ENCODE data around the gene LRRC63. TPM values are rescaled to one million over a fixed set of nuclear protein-coding genes. Genes with fewer than 3 reads are reported as not detected.

Gene LRRC63
- polyA plus RNA-seq, 3 donors from 2014 or later, result 0.10 to 1.1 (median 0.12) TPM

DNA sequence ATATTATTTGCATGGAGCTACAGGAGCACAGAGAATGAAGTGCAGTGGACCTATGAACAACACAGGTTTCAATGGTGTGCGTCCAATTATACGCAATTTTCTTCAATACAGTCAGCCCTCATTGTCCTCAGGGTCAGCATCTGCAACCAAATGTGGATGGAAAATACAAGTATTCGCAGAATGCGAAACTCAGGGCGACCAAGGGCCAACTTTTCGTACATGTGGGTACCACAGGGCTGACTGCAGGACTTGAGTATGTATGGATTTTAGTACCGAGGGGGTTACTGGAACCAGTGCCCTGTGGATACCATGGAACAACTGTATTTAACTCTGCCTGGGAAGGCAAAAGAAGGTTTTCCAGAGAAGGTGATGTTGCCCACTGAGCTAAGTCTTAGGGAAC is 40.0 kb upstream of the LRRC63 start:
- Mint-ChIP-seq H3K4me3 (peak overlapping the region; percentile 72 to 99 (median 92)), H3K27me3 (ENCODE audit: low read depth in 3 of 3) (peaks cover 0 to 4% (median 2%) of the 10 kb centered on the region in 3 donors), H3K36me3 (peaks cover 0 to 15% (median 5%) of the 10 kb centered on the region in 3 donors), H3K9me3 (no peaks in the 10 kb centered on the region), H3K4me1 (peaks cover 98 to 100% of the 10 kb centered on the region in 2 donors), H3K27ac (peak overlapping the region; percentile 92 to 97 (median 94))
- no peak for DNase-seq

DNA sequence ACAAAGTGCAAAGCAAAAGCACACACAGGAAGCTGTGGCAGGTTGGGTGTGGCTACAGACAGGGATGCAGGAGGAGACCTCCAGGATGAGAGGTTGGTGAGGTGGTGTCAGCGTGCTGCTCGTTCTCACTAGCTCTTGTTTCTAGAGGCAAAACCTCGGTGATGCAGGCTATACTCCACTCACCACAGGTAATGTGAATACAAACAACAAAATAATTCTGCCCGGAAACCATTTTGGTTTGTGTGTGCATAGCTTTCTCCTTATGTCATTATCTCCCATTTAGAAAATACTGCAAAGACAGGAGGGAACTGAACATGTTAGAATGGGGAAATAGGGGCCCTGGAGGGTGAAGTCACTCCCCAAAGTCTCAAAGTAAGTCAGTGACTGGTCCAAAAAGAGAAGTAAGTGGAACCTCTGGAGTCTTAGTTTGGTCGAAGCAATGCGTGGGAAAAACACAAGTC is 39.2 kb upstream of the LRRC63 start:
- Mint-ChIP-seq H3K4me3 (peak overlapping the region; percentile 72 to 99 (median 92)), H3K36me3 (peaks cover 0 to 16% (median 5%) of the 10 kb centered on the region in 3 donors), H3K4me1 (peaks cover 98 to 100% of the 10 kb centered on the region in 2 donors), H3K27ac (peak overlapping the region; percentile 92 to 97 (median 94)), H3K9me3 (no peaks in the 10 kb centered on the region), H3K27me3 (ENCODE audit: low read depth in 3 of 3) (peaks cover 0 to 6% (median 3%) of the 10 kb centered on the region in 3 donors)
- DNase-seq, result peak; percentile 52 to 64 (median 62)

DNA sequence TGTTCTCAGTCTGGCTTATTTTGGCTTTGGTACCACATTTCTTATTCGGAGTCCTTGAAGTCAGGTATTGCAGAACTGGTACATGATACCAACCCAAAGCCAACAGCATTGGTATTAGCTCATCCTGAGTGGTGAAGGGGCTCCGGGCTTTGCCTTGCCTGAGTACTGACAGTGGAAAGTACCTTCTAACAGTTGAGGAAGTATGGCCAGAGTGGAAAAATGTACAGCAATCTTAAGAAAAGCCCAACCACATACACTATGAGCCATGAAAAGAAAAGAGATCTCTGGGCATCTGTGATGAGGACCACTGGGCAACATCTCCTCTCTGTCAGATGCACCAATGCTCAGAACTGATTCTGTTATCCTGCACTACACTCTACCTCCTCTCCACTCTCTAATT is 38.1 kb upstream of the LRRC63 start:
- H3K27me3 Mint-ChIP-seq (ENCODE audit: low read depth in 3 of 3), result peaks cover 0 to 6% (median 6%) of the 10 kb centered on the region in 3 donors
- H3K4me1 Mint-ChIP-seq, result peaks cover 98 to 100% of the 10 kb centered on the region in 2 donors
- peaks cover 5 to 24% (median 9%) of the 10 kb centered on the region in 3 donors for H3K36me3 Mint-ChIP-seq
- no peaks in the 10 kb centered on the region for H3K9me3 Mint-ChIP-seq
- DNase-seq, result no peak
- peak overlapping the region; percentile 72 to 99 (median 92) for H3K4me3 Mint-ChIP-seq
- H3K27ac Mint-ChIP-seq, result peak overlapping the region; percentile 92 to 97 (median 94)

DNA sequence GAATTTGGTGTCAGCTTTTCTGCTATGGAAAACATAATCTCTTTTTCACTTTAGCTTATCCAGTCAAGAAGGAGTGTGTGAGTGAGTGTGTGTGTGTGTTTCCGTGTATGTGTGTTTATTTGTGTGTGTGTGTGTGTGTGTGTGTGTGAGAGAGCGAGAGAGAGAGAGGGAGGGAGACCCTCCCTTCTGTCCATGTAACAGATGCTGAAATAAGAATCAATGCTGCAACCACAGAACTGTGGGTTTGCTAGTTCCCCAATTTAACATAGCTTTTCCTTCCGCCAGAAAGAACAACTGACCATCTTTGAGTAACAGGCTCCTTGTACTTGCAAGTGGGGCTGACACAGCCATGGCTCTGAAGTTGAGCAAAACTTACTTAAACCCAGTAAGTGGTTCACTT is 35.0 kb upstream of the LRRC63 start:
- peaks cover 83 to 88% of the 10 kb centered on the region in 2 donors for H3K4me1 Mint-ChIP-seq
- peaks cover 6 to 21% (median 14%) of the 10 kb centered on the region in 3 donors for H3K27me3 Mint-ChIP-seq (ENCODE audit: low read depth in 3 of 3)
- H3K4me3 Mint-ChIP-seq, result peak overlapping the region; percentile 81 to 99 (median 97)
- peak overlapping the region; percentile 92 to 96 (median 94) for H3K27ac Mint-ChIP-seq
- H3K36me3 Mint-ChIP-seq, result peaks cover 5 to 18% (median 9%) of the 10 kb centered on the region in 3 donors
- DNase-seq, result peak in 2 of 3 donors; percentile 50 to 51
- peaks cover 0 to 3% (median 0%) of the 10 kb centered on the region in 6 donors for H3K9me3 Mint-ChIP-seq

DNA sequence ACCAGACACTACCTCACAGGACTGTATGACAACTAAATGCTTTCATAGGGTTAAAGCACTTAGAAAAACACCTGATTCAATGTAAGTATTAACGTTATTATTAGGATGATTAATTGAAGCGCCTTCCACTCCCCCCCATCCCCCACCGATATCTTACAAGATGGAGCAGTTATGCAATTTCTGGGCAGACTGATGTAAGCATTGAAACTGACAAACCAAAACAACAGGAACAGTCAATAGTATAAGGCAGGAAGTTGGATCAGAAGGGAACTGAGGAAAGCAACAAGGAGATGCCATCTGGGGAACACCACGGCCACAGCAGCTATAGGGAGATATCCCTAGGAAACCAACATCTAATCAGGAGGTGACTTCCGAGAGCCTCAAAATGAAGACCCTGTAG is 33.6 kb upstream of the LRRC63 start:
- H3K27me3 Mint-ChIP-seq (ENCODE audit: low read depth in 3 of 3), result peaks cover 13 to 30% (median 23%) of the 10 kb centered on the region in 3 donors
- peaks cover 0 to 3% (median 0%) of the 10 kb centered on the region in 6 donors for H3K9me3 Mint-ChIP-seq
- peaks cover 81 to 88% of the 10 kb centered on the region in 2 donors for H3K4me1 Mint-ChIP-seq
- DNase-seq, result no peak
- H3K36me3 Mint-ChIP-seq, result peaks cover 5 to 18% (median 9%) of the 10 kb centered on the region in 3 donors
- peak overlapping the region; percentile 81 to 99 (median 97) for H3K4me3 Mint-ChIP-seq
- H3K27ac Mint-ChIP-seq, result peak overlapping the region; percentile 92 to 96 (median 94)

DNA sequence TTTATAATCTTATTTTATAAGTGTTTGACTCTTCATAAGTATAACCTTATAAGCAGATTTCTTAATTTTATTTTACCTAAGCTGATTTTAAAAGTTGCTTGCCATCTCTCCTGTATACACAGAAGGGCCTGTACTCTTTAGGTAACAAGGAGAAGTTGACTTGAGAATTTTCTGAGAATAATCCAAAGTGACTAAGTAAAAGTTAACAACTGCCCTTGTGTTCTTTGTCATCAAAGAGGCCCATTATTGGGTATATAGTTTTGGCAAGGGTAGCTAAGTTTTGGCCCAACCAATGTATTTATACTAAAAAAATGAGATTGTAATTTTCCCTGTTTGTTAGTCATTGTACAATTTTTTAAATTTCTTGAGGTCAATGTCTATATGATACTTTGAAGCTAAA is 32.9 kb upstream of the LRRC63 start:
- Mint-ChIP-seq H3K9me3 (peaks cover 0 to 3% (median 0%) of the 10 kb centered on the region in 6 donors), H3K4me3 (peak overlapping the region; percentile 92 to 99 (median 97)), H3K36me3 (peaks cover 5 to 15% (median 5%) of the 10 kb centered on the region in 3 donors), H3K27ac (peak overlapping the region; percentile 92 to 95 (median 94)), H3K4me1 (peaks cover 81 to 88% of the 10 kb centered on the region in 2 donors), H3K27me3 (ENCODE audit: low read depth in 3 of 3) (peaks cover 14 to 30% (median 23%) of the 10 kb centered on the region in 3 donors)
- no peak for DNase-seq

DNA sequence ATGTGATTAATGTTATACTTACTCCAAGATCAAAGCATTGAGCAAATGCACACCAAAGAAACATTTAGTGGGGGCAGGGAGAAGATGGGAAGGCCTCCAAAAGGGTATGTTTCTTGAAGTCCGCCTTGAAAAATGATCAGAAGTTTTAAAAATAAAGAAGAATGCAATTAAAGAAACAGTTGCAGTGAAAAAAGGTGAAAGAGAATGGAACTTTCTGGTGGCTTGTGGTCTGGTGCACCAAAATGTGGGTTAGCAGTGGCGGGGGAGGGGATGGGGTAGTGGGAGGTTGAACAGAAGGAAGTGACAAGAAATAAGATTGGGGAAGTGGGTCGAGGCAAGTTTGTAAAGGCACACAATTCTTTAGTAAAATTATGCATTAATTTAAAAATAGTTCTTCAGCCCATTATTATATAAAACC is 32.2 kb upstream of the LRRC63 start:
- H3K4me1 Mint-ChIP-seq, result peaks cover 81 to 88% of the 10 kb centered on the region in 2 donors
- peak overlapping the region; percentile 92 to 95 (median 94) for H3K27ac Mint-ChIP-seq
- peaks cover 14 to 30% (median 23%) of the 10 kb centered on the region in 3 donors for H3K27me3 Mint-ChIP-seq (ENCODE audit: low read depth in 3 of 3)
- H3K4me3 Mint-ChIP-seq, result peak overlapping the region; percentile 92 to 99 (median 97)
- peak; percentile 76 to 81 (median 77) for DNase-seq
- peaks cover 4 to 13% (median 5%) of the 10 kb centered on the region in 3 donors for H3K36me3 Mint-ChIP-seq
- peaks cover 0 to 3% (median 0%) of the 10 kb centered on the region in 6 donors for H3K9me3 Mint-ChIP-seq

DNA sequence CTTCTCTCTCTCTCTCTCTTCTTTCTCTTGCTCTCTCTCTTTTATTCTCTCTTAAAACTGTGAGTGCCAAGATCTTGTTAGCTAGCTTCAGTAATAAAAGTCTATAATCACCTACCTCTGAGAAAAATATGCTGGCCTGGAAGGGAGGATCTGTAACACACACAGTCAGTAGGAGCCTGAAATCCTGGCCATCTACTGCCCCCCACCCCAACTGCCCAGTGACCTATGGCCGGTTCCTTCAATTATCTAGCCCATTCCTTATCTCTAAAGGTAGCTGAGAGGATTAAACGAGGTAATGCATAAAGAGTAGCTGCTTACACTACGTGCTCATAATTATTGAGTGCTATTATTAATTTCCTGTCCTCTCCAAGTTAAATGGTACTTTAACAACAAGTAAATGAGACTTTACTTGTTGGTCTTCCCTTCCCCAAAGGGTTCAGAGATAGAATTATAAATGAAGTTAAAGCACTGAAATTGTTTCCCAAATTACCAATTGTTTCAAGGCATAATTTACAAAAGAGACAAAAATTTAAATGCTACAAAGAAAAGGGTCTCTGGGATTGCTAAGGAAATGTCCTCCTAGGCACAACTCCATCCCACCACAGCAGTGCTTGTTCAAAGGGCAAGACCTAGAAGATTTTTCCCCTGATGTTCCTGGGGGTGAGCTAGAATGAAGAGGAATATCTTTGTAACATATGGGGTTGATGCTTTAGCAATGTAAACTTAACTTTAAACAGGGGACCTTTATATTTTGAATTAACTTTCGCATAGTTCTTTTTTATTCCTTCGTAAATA is 31.6 kb upstream of the LRRC63 start:
- DNase-seq, result no peak
- H3K27ac Mint-ChIP-seq, result peak overlapping the region; percentile 92 to 95 (median 94)
- H3K4me1 Mint-ChIP-seq, result peaks cover 81 to 88% of the 10 kb centered on the region in 2 donors
- peak overlapping the region; percentile 92 to 99 (median 97) for H3K4me3 Mint-ChIP-seq
- H3K27me3 Mint-ChIP-seq (ENCODE audit: low read depth in 3 of 3), result peaks cover 14 to 30% (median 24%) of the 10 kb centered on the region in 3 donors
- peaks cover 0 to 3% (median 0%) of the 10 kb centered on the region in 6 donors for H3K9me3 Mint-ChIP-seq
- H3K36me3 Mint-ChIP-seq, result peaks cover 4 to 11% (median 5%) of the 10 kb centered on the region in 3 donors

DNA sequence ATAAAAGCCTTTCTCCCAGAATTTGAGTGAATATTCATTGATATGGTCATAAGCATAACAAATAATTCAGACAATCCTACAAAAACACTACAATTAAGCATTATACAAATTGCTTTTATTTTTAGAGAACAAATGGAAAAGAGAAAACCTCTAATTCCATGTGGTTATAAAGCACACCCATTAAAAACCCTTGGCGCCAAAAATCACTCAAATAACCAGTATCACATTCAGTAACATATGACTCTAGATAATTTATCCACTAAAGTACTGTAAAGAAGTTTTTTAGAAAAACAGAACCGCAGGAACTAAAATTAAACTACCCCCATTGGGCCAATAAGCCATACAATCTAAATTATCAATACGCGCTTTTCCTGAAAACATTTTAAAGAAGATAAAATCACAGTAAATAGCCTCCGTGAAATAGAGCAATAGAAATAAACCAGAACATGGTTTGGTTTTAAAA is 30.3 kb upstream of the LRRC63 start:
- DNase-seq, result no peak
- peak overlapping the region; percentile 92 to 99 (median 97) for H3K4me3 Mint-ChIP-seq
- peak overlapping the region; percentile 92 to 99 (median 94) for H3K27ac Mint-ChIP-seq
- peaks cover 4 to 9% (median 5%) of the 10 kb centered on the region in 3 donors for H3K36me3 Mint-ChIP-seq
- H3K4me1 Mint-ChIP-seq, result peaks cover 77 to 81% of the 10 kb centered on the region in 2 donors
- peaks cover 14 to 30% (median 26%) of the 10 kb centered on the region in 3 donors for H3K27me3 Mint-ChIP-seq (ENCODE audit: low read depth in 3 of 3)
- peaks cover 0 to 3% (median 0%) of the 10 kb centered on the region in 6 donors for H3K9me3 Mint-ChIP-seq

DNA sequence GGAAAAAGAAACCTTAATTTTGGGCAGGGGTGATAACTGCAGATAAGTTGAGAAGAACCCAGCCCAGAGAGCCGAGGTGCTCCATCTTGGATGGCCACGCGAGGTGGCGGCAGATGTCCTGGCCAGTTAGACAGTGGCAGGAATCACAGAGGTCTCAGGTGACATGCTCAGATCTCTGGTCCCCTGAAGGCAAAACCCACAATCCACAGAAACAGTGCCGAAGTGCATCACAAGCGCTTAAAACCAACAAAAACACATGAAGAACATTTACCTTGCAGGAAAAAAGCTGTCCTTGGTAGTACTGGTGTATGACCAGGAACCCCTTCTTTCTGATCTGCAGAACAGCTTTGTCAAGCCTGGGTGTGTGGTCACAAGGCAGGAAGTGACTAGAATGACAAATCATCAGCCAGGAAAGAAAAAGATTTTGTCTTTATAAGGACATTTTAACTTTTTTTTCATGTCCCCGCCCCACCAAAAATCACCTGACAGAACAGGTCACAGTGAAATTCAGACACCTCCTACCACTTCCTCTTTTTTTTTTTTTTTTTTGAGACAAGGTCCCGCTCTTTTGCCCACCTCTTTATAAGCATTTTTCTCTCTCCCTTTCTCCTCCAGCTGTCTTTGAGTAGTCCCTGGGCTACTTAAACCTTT is 29.8 kb upstream of the LRRC63 start, which contains the start of gene LCP1:
Gene LCP1, minus strand, starts transcription at position 338 of the 651 bp plus-strand sequence. CDS start 22,515 bp downstream, outside the sequence.
- peak within 1 kb of the TSS; percentile 92 to 99 (median 97) for H3K4me3 Mint-ChIP-seq
- H3K27me3 Mint-ChIP-seq (ENCODE audit: low read depth in 3 of 3), result peaks cover 14 to 27% (median 22%) of the 10 kb centered on the region in 3 donors
- H3K4me1 Mint-ChIP-seq, result peaks cover 71 to 75% of the 10 kb centered on the region in 2 donors
- peak; percentile 90 to 92 (median 91) for DNase-seq
- H3K27ac Mint-ChIP-seq, result peak within 1 kb of the TSS; percentile 92 to 99 (median 94)
- H3K36me3 Mint-ChIP-seq, result peaks cover 4 to 9% (median 5%) of the 10 kb centered on the region in 3 donors
- H3K9me3 Mint-ChIP-seq, result peaks cover 0 to 3% (median 0%) of the 10 kb centered on the region in 6 donors

DNA sequence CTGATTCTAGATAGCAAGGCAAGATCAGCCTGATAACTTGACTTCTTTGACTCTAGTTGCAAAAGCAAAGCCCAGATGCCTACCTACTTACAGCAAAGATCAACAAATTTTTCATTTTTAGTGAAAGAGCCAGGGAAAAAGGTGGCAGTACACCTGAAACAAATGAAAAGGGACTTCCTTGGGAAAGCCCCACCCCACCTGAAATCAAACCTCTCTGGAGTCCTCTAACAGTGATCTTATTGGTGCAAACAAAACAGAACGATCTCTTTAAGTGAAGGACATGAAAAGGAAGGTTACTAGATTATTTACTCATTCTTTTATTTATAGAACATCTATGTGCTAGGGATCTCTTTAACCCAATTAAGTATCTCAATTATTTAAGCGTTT is 29.2 kb upstream of the LRRC63 start:
- peak overlapping the region; percentile 92 to 99 (median 94) for H3K27ac Mint-ChIP-seq
- H3K4me3 Mint-ChIP-seq, result peak overlapping the region; percentile 92 to 99 (median 97)
- H3K27me3 Mint-ChIP-seq (ENCODE audit: low read depth in 3 of 3), result peaks cover 14 to 27% (median 22%) of the 10 kb centered on the region in 3 donors
- H3K9me3 Mint-ChIP-seq, result peaks cover 0 to 3% (median 0%) of the 10 kb centered on the region in 6 donors
- H3K36me3 Mint-ChIP-seq, result peaks cover 4 to 9% (median 5%) of the 10 kb centered on the region in 3 donors
- H3K4me1 Mint-ChIP-seq, result peaks cover 66 to 70% of the 10 kb centered on the region in 2 donors
- DNase-seq, result no peak

DNA sequence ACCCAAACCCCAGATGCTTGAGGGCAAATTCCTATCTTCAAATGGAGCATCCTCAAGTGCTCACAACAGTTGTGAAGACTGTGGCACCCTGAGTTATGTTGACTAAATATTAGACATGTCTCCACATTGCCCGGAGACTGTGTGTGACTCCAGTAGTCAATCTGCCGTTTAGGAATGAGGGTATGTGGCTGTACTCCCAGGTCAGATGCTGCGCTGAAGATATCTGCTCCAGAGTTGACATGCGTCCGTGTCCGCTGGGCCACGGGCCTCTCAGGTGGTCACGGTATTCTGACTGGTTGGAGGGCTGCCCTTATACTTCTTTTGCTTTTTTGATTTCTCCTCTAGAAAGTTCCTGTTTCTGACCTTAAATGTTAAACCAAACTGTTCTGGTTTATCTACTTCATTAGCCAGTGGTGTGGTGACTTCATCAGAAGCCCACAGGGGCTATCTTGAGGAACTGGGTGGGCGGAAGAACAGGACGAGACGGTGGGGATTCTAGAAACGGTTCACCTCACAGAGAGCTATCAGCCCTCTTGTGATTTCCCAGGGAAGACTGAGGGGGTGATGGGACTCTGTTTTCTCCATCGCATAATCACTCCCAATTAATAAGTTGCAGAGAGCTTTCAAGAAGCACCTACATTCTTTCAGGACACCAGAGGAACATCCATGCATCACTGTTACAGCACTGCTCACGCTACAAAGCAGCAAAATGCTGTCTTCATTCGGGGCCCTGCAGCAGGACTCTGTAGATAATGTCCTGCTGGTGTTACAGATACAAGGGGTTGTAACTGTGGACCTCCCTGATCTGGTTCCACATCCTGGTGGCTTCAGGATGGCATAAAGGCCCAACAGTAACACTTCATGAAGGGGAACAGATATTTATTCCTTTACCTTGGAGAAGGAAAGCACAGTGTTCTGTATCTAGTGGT is 28.4 kb upstream of the LRRC63 start:
- no peak for DNase-seq
- Mint-ChIP-seq H3K4me3 (peak overlapping the region; percentile 92 to 99 (median 97)), H3K27me3 (ENCODE audit: low read depth in 3 of 3) (peaks cover 14 to 24% (median 22%) of the 10 kb centered on the region in 3 donors), H3K4me1 (peaks cover 58 to 62% of the 10 kb centered on the region in 2 donors), H3K27ac (peak overlapping the region; percentile 92 to 99 (median 94)), H3K36me3 (peaks cover under 1 to 1% (median 1%) of the 10 kb centered on the region in 3 donors), H3K9me3 (peaks cover 0 to 3% (median 0%) of the 10 kb centered on the region in 6 donors)

Data from immature natural killer cell (primary cell).